Uterus (tissue), 2 donors: ENCODE measurements around the gene GRM3.

ENCODE experiments used
- POLR2A ChIP-seq, 2 donors: fragments of 450-650 bp; IDR thresholded peaks; one replicate each; pipeline ENCODE4 v1.6.1; 2016; ENCODE audit warnings: antibody characterized with exemption in 2 of 2, mild to moderate bottlenecking in 1 of 2, moderate library complexity in 1 of 2
- TF ChIP-seq, protein P1 (sequence below), 4 experiments: fragments of 200-600 bp in 2 of 4; fragments of 450-650 bp in 2 of 4; sonication (generic) in 2 of 4; IDR thresholded peaks; one replicate each; pipeline ENCODE4 v1.5.1; 2016 to 2019; ENCODE audit warnings: antibody characterized with exemption in 4 of 4, mild to moderate bottlenecking in 2 of 4, moderate library complexity in 1 of 4

DNA sequence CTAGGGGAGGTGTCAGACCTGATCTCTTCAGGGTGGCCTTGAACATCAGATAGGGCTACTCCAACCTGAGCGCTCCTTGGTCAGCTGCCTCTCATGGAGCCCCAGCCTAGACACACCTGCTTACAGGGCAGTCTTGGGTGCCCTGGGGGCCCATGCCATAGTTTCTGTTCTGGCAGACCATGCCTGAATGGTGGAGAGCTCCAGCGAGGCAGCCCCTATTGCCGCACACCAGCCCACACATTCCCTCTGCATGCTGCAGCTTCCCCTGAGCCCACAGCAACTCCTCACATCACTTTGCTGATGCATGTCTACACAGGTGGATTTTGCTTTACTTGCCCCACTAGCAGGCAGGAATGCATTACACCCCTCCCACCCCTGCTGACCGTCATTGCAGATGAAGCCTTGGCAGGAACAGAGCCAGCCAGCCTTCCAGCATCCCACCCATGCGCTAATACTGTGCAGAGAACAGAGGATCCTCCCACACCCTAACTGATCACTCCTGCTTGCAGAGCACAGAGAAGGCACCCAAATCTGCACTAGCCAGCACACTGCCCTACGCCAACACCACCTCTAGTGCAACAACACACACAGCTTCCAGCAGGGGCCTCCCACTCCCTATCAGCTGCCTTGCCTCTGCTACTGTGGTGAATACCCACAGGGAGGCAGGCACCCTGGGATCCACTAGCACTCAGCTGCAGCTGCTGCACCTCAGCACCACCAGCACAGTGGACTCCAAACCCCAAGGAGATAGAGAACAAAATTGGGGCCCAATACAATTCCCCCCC, 43.0 kb upstream of the GRM3 start:
- TF ChIP-seq, protein P1, sequence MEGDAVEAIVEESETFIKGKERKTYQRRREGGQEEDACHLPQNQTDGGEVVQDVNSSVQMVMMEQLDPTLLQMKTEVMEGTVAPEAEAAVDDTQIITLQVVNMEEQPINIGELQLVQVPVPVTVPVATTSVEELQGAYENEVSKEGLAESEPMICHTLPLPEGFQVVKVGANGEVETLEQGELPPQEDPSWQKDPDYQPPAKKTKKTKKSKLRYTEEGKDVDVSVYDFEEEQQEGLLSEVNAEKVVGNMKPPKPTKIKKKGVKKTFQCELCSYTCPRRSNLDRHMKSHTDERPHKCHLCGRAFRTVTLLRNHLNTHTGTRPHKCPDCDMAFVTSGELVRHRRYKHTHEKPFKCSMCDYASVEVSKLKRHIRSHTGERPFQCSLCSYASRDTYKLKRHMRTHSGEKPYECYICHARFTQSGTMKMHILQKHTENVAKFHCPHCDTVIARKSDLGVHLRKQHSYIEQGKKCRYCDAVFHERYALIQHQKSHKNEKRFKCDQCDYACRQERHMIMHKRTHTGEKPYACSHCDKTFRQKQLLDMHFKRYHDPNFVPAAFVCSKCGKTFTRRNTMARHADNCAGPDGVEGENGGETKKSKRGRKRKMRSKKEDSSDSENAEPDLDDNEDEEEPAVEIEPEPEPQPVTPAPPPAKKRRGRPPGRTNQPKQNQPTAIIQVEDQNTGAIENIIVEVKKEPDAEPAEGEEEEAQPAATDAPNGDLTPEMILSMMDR (IDR thresholded peaks at IDR 0.05): no peak
- TF ChIP-seq POLR2A (IDR thresholded peaks at IDR 0.05): no peak
